Activated CD4-positive, alpha-beta T cell treated with anti-CD3 and anti-CD28 coated beads, Interleukin-2, amount 10 ng/mL, durations not matched to agents 7 days and 5 days (primary cell): Measurements from ENCODE around the gene SIGLEC9. TPM values are rescaled to one million over a fixed set of nuclear protein-coding genes. Genes with fewer than 3 reads are reported as not detected.

ENCODE experiments used
- CTCF ChIA-PET: fragments of 350-600 bp; sonication (Branson Sonifier 250); formaldehyde crosslinking; loops from one replicate; lab custom pipeline; 2021; ENCODE audit warnings: antibody characterized with exemption; lab: Charles Lee
- POLR2A ChIA-PET: fragments of 350-600 bp; sonication (Branson Sonifier 250); formaldehyde crosslinking; loops from one replicate; lab custom pipeline; 2021; ENCODE audit warnings: antibody characterized with exemption; lab: Charles Lee
- DNase-seq: peaks from one replicate; pipeline ENCODE4 v3.0.0-alpha.2; 2020
- H3K27ac Mint-ChIP-seq: one replicate; pipeline ENCODE4 v1.8.0; 2021; ENCODE audit warnings: mild to moderate bottlenecking, moderate library complexity, mixed read lengths
- H3K27me3 Mint-ChIP-seq: one replicate; pipeline ENCODE4 v1.8.0; 2021; ENCODE audit warnings: mixed read lengths
- H3K36me3 Mint-ChIP-seq: one replicate; pipeline ENCODE4 v1.8.0; 2021; ENCODE audit warnings: low read depth, mixed read lengths
- H3K4me1 Mint-ChIP-seq: one replicate; pipeline ENCODE4 v1.8.0; 2021; ENCODE audit warnings: mixed read lengths
- H3K4me3 Mint-ChIP-seq: one replicate; pipeline ENCODE4 v1.8.0; 2021; ENCODE audit warnings: mild to moderate bottlenecking, moderate library complexity, mixed read lengths
- H3K9me3 Mint-ChIP-seq: one replicate; pipeline ENCODE4 v1.8.0; 2021; ENCODE audit warnings: mixed read lengths
- total RNA-seq, 2 experiments: library from RNA; stranded (reverse); gene quantifications; one replicate each; pipeline ENCODE4 v1.2.3, GENCODE V29; 2021

The SIGLEC9 gene
- total RNA-seq, 2 experiments from 2014 or later = 0.20 to 0.27 TPM

- Mint-ChIP-seq H3K27me3 (no peaks in the 10 kb centered on the region), H3K4me3 (no peak overlapping the region), H3K9me3 (no peaks in the 10 kb centered on the region), H3K27ac (no peak overlapping the region), H3K4me1 (no peaks in the 10 kb centered on the region), H3K36me3 (no peaks in the 10 kb centered on the region)
- DNase-seq = no peak
- ChIA-PET CTCF (interaction anchor here (1.0 kb wide), 1 partner anchor 46 kb away, joined by 3 read pairs; no protein-coding TSS in a partner anchor), POLR2A (no interaction called here)
These were observed 34.2 kb upstream of the SIGLEC9 start for GRCh38 chr19:51090471-51090870.

GRCh38 chr19:51091126-51091525 is 33.6 kb upstream of the SIGLEC9 start:
- Mint-ChIP-seq H3K9me3 (no peaks in the 10 kb centered on the region), H3K4me3 (no peak overlapping the region), H3K36me3 (no peaks in the 10 kb centered on the region), H3K27ac (no peak overlapping the region), H3K27me3 (no peaks in the 10 kb centered on the region), H3K4me1 (peaks cover 2% of the 10 kb centered on the region)
- DNase-seq = no peak
- CTCF ChIA-PET = interaction anchor here (1.0 kb wide), 1 partner anchor 46 kb away, joined by 3 read pairs; no protein-coding TSS in a partner anchor
- POLR2A ChIA-PET = no interaction called here

GRCh38 chr19:51091895-51092873 is 32.5 kb upstream of the SIGLEC9 start:
- H3K36me3 Mint-ChIP-seq = peaks cover 7% of the 10 kb centered on the region
- no peak overlapping the region for H3K27ac Mint-ChIP-seq
- POLR2A ChIA-PET = interaction anchor here (0.5 kb wide), 1 partner anchor 304 kb away, joined by 4 read pairs; no protein-coding TSS in a partner anchor
- CTCF ChIA-PET = no interaction called here
- H3K9me3 Mint-ChIP-seq = no peaks in the 10 kb centered on the region
- H3K4me1 Mint-ChIP-seq = peaks cover 9% of the 10 kb centered on the region
- DNase-seq = no peak
- no peak overlapping the region for H3K4me3 Mint-ChIP-seq
- no peaks in the 10 kb centered on the region for H3K27me3 Mint-ChIP-seq

GRCh38 chr19:51093101-51093500 is 31.6 kb upstream of the SIGLEC9 start:
- no peaks in the 10 kb centered on the region for H3K9me3 Mint-ChIP-seq
- H3K27me3 Mint-ChIP-seq = no peaks in the 10 kb centered on the region
- ChIA-PET CTCF (no interaction called here), POLR2A (no interaction called here)
- H3K4me3 Mint-ChIP-seq = no peak overlapping the region
- H3K27ac Mint-ChIP-seq = no peak overlapping the region
- H3K36me3 Mint-ChIP-seq = peaks cover 16% of the 10 kb centered on the region
- no peak for DNase-seq
- H3K4me1 Mint-ChIP-seq = peaks cover 17% of the 10 kb centered on the region

GRCh38 chr19:51093510-51094345 is 31.0 kb upstream of the SIGLEC9 start:
- peaks cover 19% of the 10 kb centered on the region for H3K36me3 Mint-ChIP-seq
- H3K4me1 Mint-ChIP-seq = peaks cover 17% of the 10 kb centered on the region
- ChIA-PET CTCF (no interaction called here), POLR2A (no interaction called here)
- H3K4me3 Mint-ChIP-seq = no peak overlapping the region
- H3K27me3 Mint-ChIP-seq = no peaks in the 10 kb centered on the region
- no peaks in the 10 kb centered on the region for H3K9me3 Mint-ChIP-seq
- DNase-seq = no peak
- no peak overlapping the region for H3K27ac Mint-ChIP-seq

GRCh38 chr19:51094696-51095279 is 29.9 kb upstream of the SIGLEC9 start:
- no peak overlapping the region for H3K4me3 Mint-ChIP-seq
- CTCF ChIA-PET = interaction anchor here (0.8 kb wide), 1 partner anchor 585 kb away, joined by 4 read pairs; no protein-coding TSS in a partner anchor
- peaks cover 24% of the 10 kb centered on the region for H3K36me3 Mint-ChIP-seq
- peaks cover 17% of the 10 kb centered on the region for H3K4me1 Mint-ChIP-seq
- no peaks in the 10 kb centered on the region for H3K9me3 Mint-ChIP-seq
- no peak overlapping the region for H3K27ac Mint-ChIP-seq
- DNase-seq = peak; percentile 39
- POLR2A ChIA-PET = no interaction called here
- no peaks in the 10 kb centered on the region for H3K27me3 Mint-ChIP-seq

- CTCF ChIA-PET = interaction anchor here (0.6 to 1.8 kb wide), 4 partner anchors 9 to 681 kb away, joined by 3 to 6 read pairs (median 4); no protein-coding TSS in a partner anchor
- Mint-ChIP-seq H3K9me3 (no peaks in the 10 kb centered on the region), H3K27me3 (no peaks in the 10 kb centered on the region), H3K27ac (peak overlapping the region; percentile 74), H3K4me3 (no peak overlapping the region), H3K4me1 (peaks cover 18% of the 10 kb centered on the region), H3K36me3 (peaks cover 26% of the 10 kb centered on the region)
- POLR2A ChIA-PET = no interaction called here
- no peak for DNase-seq
These were observed 28.1 kb upstream of the SIGLEC9 start for GRCh38 chr19:51096473-51097165.

- H3K27ac Mint-ChIP-seq = peak overlapping the region; percentile 74
- no peaks in the 10 kb centered on the region for H3K27me3 Mint-ChIP-seq
- no peaks in the 10 kb centered on the region for H3K9me3 Mint-ChIP-seq
- peak; percentile 66 for DNase-seq
- ChIA-PET CTCF (interaction anchor here (0.6 to 1.8 kb wide), 2 partner anchors 11 to 164 kb away, joined by 4 to 6 read pairs; no protein-coding TSS in a partner anchor), POLR2A (no interaction called here)
- H3K36me3 Mint-ChIP-seq = peaks cover 26% of the 10 kb centered on the region
- H3K4me1 Mint-ChIP-seq = peaks cover 22% of the 10 kb centered on the region
- H3K4me3 Mint-ChIP-seq = no peak overlapping the region
These were observed 27.5 kb upstream of the SIGLEC9 start for GRCh38 chr19:51097166-51097738.

GRCh38 chr19:51097796-51098195 is 26.9 kb upstream of the SIGLEC9 start:
- no peak for DNase-seq
- Mint-ChIP-seq H3K27me3 (no peaks in the 10 kb centered on the region), H3K9me3 (no peaks in the 10 kb centered on the region), H3K27ac (no peak overlapping the region), H3K4me3 (no peak overlapping the region), H3K4me1 (peaks cover 24% of the 10 kb centered on the region), H3K36me3 (peaks cover 31% of the 10 kb centered on the region)
- POLR2A ChIA-PET = no interaction called here
- CTCF ChIA-PET = no interaction called here

GRCh38 chr19:51098365-51099046 is 26.2 kb upstream of the SIGLEC9 start:
- Mint-ChIP-seq H3K4me3 (no peak overlapping the region), H3K27me3 (no peaks in the 10 kb centered on the region), H3K9me3 (no peaks in the 10 kb centered on the region), H3K27ac (no peak overlapping the region), H3K4me1 (peaks cover 27% of the 10 kb centered on the region), H3K36me3 (peaks cover 36% of the 10 kb centered on the region)
- DNase-seq = peak; percentile 35
- POLR2A ChIA-PET = no interaction called here
- CTCF ChIA-PET = no interaction called here

- CTCF ChIA-PET = no interaction called here
- Mint-ChIP-seq H3K27ac (peak overlapping the region; percentile 50), H3K27me3 (no peaks in the 10 kb centered on the region), H3K4me1 (peaks cover 27% of the 10 kb centered on the region), H3K9me3 (no peaks in the 10 kb centered on the region), H3K36me3 (peaks cover 40% of the 10 kb centered on the region), H3K4me3 (no peak overlapping the region)
- POLR2A ChIA-PET = no interaction called here
- DNase-seq = no peak
These were observed 25.7 kb upstream of the SIGLEC9 start for GRCh38 chr19:51099047-51099382.
